Fibroblast of the aortic adventitia (primary cell): ENCODE results near the gene IGF2. TPM values are rescaled to one million over a fixed set of nuclear protein-coding genes. Genes with fewer than 3 reads are reported as not detected.

ENCODE experiments used
- DNase-seq: peaks from one replicate; pipeline ENCODE4 v3.0.0-alpha.2; 2010; ENCODE audit warnings: low read depth
- H3K4me3 ChIP-seq: 2 replicates; pipeline ENCODE4 v1.5.1; 2011; ENCODE audit warnings: low read depth, mild to moderate bottlenecking, control low read depth, low read length, moderate library complexity
- CTCF ChIP-seq: IDR thresholded peaks from 2 replicates; pipeline ENCODE4 v1.5.1; 2011; ENCODE audit warnings: mild to moderate bottlenecking, low read length, control low read depth, inconsistent platforms; ENCODE audit not compliant: insufficient read depth
- total RNA-seq: library from RNA; depleted of rRNA; stranded (reverse); fragments of >200 nt; gene quantifications from 2 replicates; pipeline ENCODE4 v1.2.3, GENCODE V29; 2012; ENCODE audit warnings: low replicate concordance

Gene IGF2
- total RNA-seq, 1 donor = 3.3 TPM

- no peak for TF ChIP-seq CTCF
- no peak overlapping the region for H3K4me3 ChIP-seq
- DNase-seq = no peak
These were observed 19.1 kb upstream of the IGF2 start for GRCh38 chr11:2158296-2158737.

- H3K4me3 ChIP-seq = no peak overlapping the region
- no peak for DNase-seq
- TF ChIP-seq CTCF = no peak
These were observed 18.3 kb upstream of the IGF2 start for GRCh38 chr11:2157294-2158040.

GRCh38 chr11:2156416-2157182, 17.4 kb upstream of the IGF2 start:
- TF ChIP-seq CTCF = peak; percentile 81
- no peak overlapping the region for H3K4me3 ChIP-seq
- peak; percentile 42 for DNase-seq

GRCh38 chr11:2155511-2155910, 16.3 kb upstream of the IGF2 start:
- H3K4me3 ChIP-seq = no peak overlapping the region
- no peak for TF ChIP-seq CTCF
- no peak for DNase-seq

GRCh38 chr11:2154889-2155288, 15.7 kb upstream of the IGF2 start:
- no peak for DNase-seq
- TF ChIP-seq CTCF = no peak
- H3K4me3 ChIP-seq = no peak overlapping the region

- no peak for TF ChIP-seq CTCF
- DNase-seq = no peak
These were observed 15.0 kb upstream of the IGF2 start for GRCh38 chr11:2154195-2154585.

More at GRCh38 chr11:2154195-2154585, 15.0 kb upstream of the IGF2 start:
- no peak overlapping the region for H3K4me3 ChIP-seq
